Endothelial cell (in vitro differentiated cells): ENCODE results near the gene MTERF4. TPM values are rescaled to one million over a fixed set of nuclear protein-coding genes. Genes with fewer than 3 reads are reported as not detected.
A peak's percentile ranks its signal among the peaks of the same experiment; 100 is the strongest.

Source experiments
- DNase-seq: peaks from one replicate; pipeline ENCODE4 v3.0.0; 2021; ENCODE audit warnings: low spot score
- H3K27ac Mint-ChIP-seq: one replicate; pipeline ENCODE4 v1.8.0; 2021; ENCODE audit warnings: mixed read lengths, inconsistent platforms; ENCODE audit not compliant: unreplicated experiment
- H3K27me3 Mint-ChIP-seq: one replicate; pipeline ENCODE4 v1.8.0; 2021; ENCODE audit warnings: mild to moderate bottlenecking, moderate library complexity, mixed read lengths, inconsistent platforms; ENCODE audit not compliant: unreplicated experiment
- H3K36me3 Mint-ChIP-seq: one replicate; pipeline ENCODE4 v1.8.0; 2021; ENCODE audit warnings: mild to moderate bottlenecking, low read depth, mixed read lengths, inconsistent platforms; ENCODE audit not compliant: unreplicated experiment
- H3K4me1 Mint-ChIP-seq: one replicate; pipeline ENCODE4 v1.8.0; 2021; ENCODE audit warnings: mild to moderate bottlenecking, mixed read lengths, inconsistent platforms; ENCODE audit not compliant: unreplicated experiment
- H3K4me3 Mint-ChIP-seq: one replicate; pipeline ENCODE4 v1.8.0; 2021; ENCODE audit warnings: mild to moderate bottlenecking, mixed read lengths, inconsistent platforms; ENCODE audit not compliant: unreplicated experiment
- H3K9me3 Mint-ChIP-seq: one replicate; pipeline ENCODE4 v1.8.0; 2021; ENCODE audit warnings: mixed read lengths, inconsistent platforms; ENCODE audit not compliant: unreplicated experiment
- CTCF ChIP-seq: fragments of 200-600 bp; sonication (generic); IDR thresholded peaks from one replicate; pipeline ENCODE4 v1.5.0; 2021; ENCODE audit warnings: antibody characterized with exemption; ENCODE audit not compliant: unreplicated experiment
- total RNA-seq: library from RNA; stranded (reverse); fragmentation: NEBNext Ultra II Directional; extraction: Animal tissue kit (Norgen Biotek cat#: 25700); gene quantifications from one replicate; pipeline ENCODE4 v1.2.1, GENCODE V29; 2021; ENCODE audit not compliant: unreplicated experiment

MTERF4 gene
- total RNA-seq, 1 donor from 2014 or later: 82.4 TPM

DNA sequence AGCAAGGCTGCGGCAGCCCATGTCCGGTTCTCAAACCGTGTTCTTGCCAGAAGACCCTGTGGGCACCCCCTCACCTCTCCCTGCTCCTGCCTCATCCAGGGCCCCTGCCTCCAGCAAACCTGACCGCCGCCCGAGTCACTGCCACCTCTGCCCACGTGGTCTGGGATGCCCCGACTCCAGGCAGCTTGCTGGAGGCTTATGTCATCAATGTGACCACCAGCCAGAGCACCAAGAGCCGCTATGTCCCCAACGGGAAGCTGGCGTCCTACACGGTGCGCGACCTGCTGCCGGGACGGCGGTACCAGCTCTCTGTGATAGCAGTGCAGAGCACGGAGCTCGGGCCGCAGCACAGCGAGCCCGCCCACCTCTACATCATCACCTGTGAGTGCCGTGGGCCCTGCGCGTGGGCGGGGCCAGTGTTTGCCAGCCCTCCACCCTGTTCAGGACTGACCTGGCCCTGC is 32.2 kb downstream of the MTERF4 start:
- no peaks in the 10 kb centered on the region for H3K9me3 Mint-ChIP-seq
- H3K4me1 Mint-ChIP-seq: no peaks in the 10 kb centered on the region
- H3K36me3 Mint-ChIP-seq: peaks cover 3% of the 10 kb centered on the region
- no peak overlapping the region for H3K27ac Mint-ChIP-seq
- DNase-seq: peak; percentile 3
- no peak for TF ChIP-seq CTCF
- peaks cover 10% of the 10 kb centered on the region for H3K27me3 Mint-ChIP-seq
- H3K4me3 Mint-ChIP-seq: no peak overlapping the region

GRCh38 chr2:241068942-241069810 is 32.9 kb downstream of the MTERF4 start:
- peaks cover 10% of the 10 kb centered on the region for H3K27me3 Mint-ChIP-seq
- no peaks in the 10 kb centered on the region for H3K36me3 Mint-ChIP-seq
- no peak overlapping the region for H3K4me3 Mint-ChIP-seq
- no peak for TF ChIP-seq CTCF
- no peak overlapping the region for H3K27ac Mint-ChIP-seq
- H3K4me1 Mint-ChIP-seq: no peaks in the 10 kb centered on the region
- no peak for DNase-seq
- H3K9me3 Mint-ChIP-seq: no peaks in the 10 kb centered on the region

DNA sequence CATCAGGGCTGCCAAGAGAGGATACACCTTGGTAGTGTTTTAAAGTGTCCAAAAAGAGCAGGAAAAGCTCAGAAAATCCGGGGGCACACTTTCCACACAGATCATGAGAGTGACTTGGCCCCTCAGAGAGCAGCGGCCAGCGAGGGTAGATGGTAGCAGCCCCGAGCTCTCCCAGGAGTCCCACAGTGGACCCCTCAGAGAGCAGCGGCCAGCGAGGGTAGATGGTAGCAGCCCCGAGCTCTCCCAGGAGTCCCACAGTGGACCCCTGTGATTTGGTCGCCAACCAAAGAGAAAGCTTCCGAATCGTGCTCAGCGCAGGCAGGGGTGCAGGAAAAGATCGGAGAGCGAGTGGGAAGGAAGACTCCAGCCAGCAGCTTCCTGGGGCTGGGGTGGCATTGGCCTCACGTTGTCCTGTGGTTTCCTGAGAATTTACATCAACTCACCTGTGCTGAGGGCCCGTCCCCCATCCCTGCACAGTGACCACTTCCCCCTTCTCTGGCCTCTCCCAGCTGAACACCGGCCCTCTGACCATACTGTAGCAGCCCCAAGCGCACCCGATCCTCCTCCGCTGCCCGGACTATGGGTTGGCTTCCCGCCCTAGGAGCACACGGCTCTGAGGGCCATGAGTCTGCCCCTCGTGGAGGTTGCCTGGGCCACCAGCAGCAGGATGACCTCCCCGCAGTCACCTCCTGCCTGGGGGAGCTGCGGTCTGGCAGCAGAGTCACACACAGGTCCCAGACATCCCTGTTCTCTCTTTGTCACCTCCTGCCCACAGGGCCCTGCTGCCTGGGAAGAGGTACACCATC is 33.7 kb downstream of the MTERF4 start:
- Mint-ChIP-seq H3K4me3 (no peak overlapping the region), H3K27ac (no peak overlapping the region), H3K4me1 (no peaks in the 10 kb centered on the region), H3K36me3 (no peaks in the 10 kb centered on the region), H3K9me3 (no peaks in the 10 kb centered on the region), H3K27me3 (peaks cover 10% of the 10 kb centered on the region)
- no peak for DNase-seq
- TF ChIP-seq CTCF: no peak

- Mint-ChIP-seq H3K27ac (no peak overlapping the region), H3K4me3 (no peak overlapping the region), H3K4me1 (no peaks in the 10 kb centered on the region), H3K27me3 (peaks cover 8% of the 10 kb centered on the region), H3K36me3 (no peaks in the 10 kb centered on the region), H3K9me3 (no peaks in the 10 kb centered on the region)
- no peak for TF ChIP-seq CTCF
- DNase-seq: no peak
Observed at GRCh38 chr2:241067501-241068135, 34.5 kb downstream of the MTERF4 start.
